Neuronal stem cell (in vitro differentiated cells): ENCODE results near the gene PPP3CA.

Experiments
- DNase-seq: peaks from one replicate; pipeline ENCODE4 v3.0.0-alpha.2; 2013; ENCODE audit warnings: low spot score
- H2AFZ ChIP-seq: one replicate; pipeline ENCODE4 v1.6.1; 2013; ENCODE audit warnings: mild to moderate bottlenecking, low read length, inconsistent platforms
- H2AK5ac ChIP-seq: 2 replicates; pipeline ENCODE4 v1.6.1; 2013; ENCODE audit warnings: low read depth, mild to moderate bottlenecking, inconsistent platforms, low read length, moderate library complexity, mixed read lengths
- H2BK120ac ChIP-seq: 2 replicates; pipeline ENCODE4 v1.6.1; 2013; ENCODE audit warnings: low read depth, mild to moderate bottlenecking, inconsistent platforms, low read length, moderate library complexity, mixed read lengths
- H2BK12ac ChIP-seq: one replicate; pipeline ENCODE4 v1.6.1; 2013; ENCODE audit warnings: low read length, inconsistent platforms
- H2BK15ac ChIP-seq: 2 replicates; pipeline ENCODE4 v1.6.1; 2013; ENCODE audit warnings: mild to moderate bottlenecking, low read length, inconsistent platforms, mixed read lengths
- H2BK5ac ChIP-seq: one replicate; pipeline ENCODE4 v1.6.1; 2013; ENCODE audit warnings: inconsistent platforms, mild to moderate bottlenecking, low read length, moderate library complexity
- H3K14ac ChIP-seq: one replicate; pipeline ENCODE4 v1.6.1; 2013; ENCODE audit warnings: low read length, inconsistent platforms
- H3K18ac ChIP-seq: 2 replicates; pipeline ENCODE4 v1.6.1; 2013; ENCODE audit warnings: low read length, inconsistent platforms
- H3K23ac ChIP-seq: 2 replicates; pipeline ENCODE4 v1.6.1; 2013; ENCODE audit warnings: low read depth, mild to moderate bottlenecking, mixed read lengths, low read length, inconsistent platforms; ENCODE audit not compliant: poor library complexity
- H3K27ac ChIP-seq: replicated peaks from 3 replicates; pipeline ENCODE4 v1.5.1; 2013; ENCODE audit warnings: low read length, inconsistent platforms
- H3K27me3 ChIP-seq, 3 experiments: 2 replicates each; pipeline ENCODE4 v1.6.1; 2013; ENCODE audit warnings: low read length in 3 of 3, mild to moderate bottlenecking in 2 of 3, inconsistent platforms in 1 of 3, low read depth in 1 of 3, mixed read lengths in 1 of 3, moderate library complexity in 1 of 3; ENCODE audit not compliant: control insufficient read depth in 3 of 3, insufficient read depth in 3 of 3
- H3K36me3 ChIP-seq, 2 donors: replicated peaks in 1 of 2; 2 replicates each; pipeline ENCODE4 v1.6.1; 2013; ENCODE audit warnings: low read length in 2 of 2; ENCODE audit not compliant: control insufficient read depth in 2 of 2, insufficient read depth in 2 of 2
- H3K4ac ChIP-seq: 2 replicates; pipeline ENCODE4 v1.6.1; 2013; ENCODE audit warnings: inconsistent platforms, mild to moderate bottlenecking, low read length, moderate library complexity
- H3K4me1 ChIP-seq, 2 donors: 1 replicate in 1 of 2; 2 replicates in 1 of 2; pipeline ENCODE4 v1.6.1; 2013; ENCODE audit warnings: low read length in 2 of 2, low read depth in 1 of 2; ENCODE audit not compliant: control insufficient read depth in 2 of 2, insufficient read depth in 1 of 2
- H3K4me2 ChIP-seq: one replicate; pipeline ENCODE4 v1.6.1; 2013; ENCODE audit warnings: mild to moderate bottlenecking, low read length, inconsistent platforms; ENCODE audit not compliant: insufficient read depth, poor library complexity, severe bottlenecking
- H3K4me3 ChIP-seq, 2 donors: 2 replicates each; pipeline ENCODE4 v1.5.1; 2013; ENCODE audit warnings: low read length in 2 of 2, mild to moderate bottlenecking in 2 of 2, inconsistent platforms in 1 of 2, moderate library complexity in 1 of 2
- H3K79me1 ChIP-seq: one replicate; pipeline ENCODE4 v1.6.1; 2013; ENCODE audit warnings: low read depth, mild to moderate bottlenecking, inconsistent platforms, low read length, moderate library complexity
- H3K9ac ChIP-seq: one replicate; pipeline ENCODE4 v1.6.1; 2013; ENCODE audit warnings: mild to moderate bottlenecking, low read depth, low read length, inconsistent platforms; ENCODE audit not compliant: poor library complexity
- H3K9me3 ChIP-seq, 2 donors: replicated peaks in 1 of 2; 2 replicates each; pipeline versions ENCODE3 to v1.6.1; 2013; ENCODE audit warnings: low read length in 2 of 2, mild to moderate bottlenecking in 2 of 2, inconsistent platforms in 1 of 2, low read depth in 1 of 2, mixed read lengths in 1 of 2, moderate library complexity in 1 of 2; ENCODE audit not compliant: control insufficient read depth in 2 of 2, insufficient read depth in 1 of 2
- H4K8ac ChIP-seq: one replicate; pipeline ENCODE4 v1.6.1; 2013; ENCODE audit warnings: low read depth, mild to moderate bottlenecking, inconsistent platforms, low read length, moderate library complexity
- H4K91ac ChIP-seq: one replicate; pipeline ENCODE4 v1.6.1; 2013; ENCODE audit warnings: low read length, low read depth, mild to moderate bottlenecking, inconsistent platforms; ENCODE audit not compliant: poor library complexity
- WGBS, 2 donors: extraction: QIAGEN DNeasy Blood & Tissue Kit; methylation state at CpG; one replicate each; pipeline ENCODE4 v1.1.7; 2013; ENCODE audit warnings: missing lambda C conversion rate in 2 of 2, mixed read lengths in 1 of 2; ENCODE audit not compliant: insufficient read length in 2 of 2, insufficient replicate concordance in 1 of 2; ENCODE audit errors: extremely low coverage in 2 of 2; 5-methylcytosine and 5-hydroxymethylcytosine counted together

PPP3CA gene

DNA sequence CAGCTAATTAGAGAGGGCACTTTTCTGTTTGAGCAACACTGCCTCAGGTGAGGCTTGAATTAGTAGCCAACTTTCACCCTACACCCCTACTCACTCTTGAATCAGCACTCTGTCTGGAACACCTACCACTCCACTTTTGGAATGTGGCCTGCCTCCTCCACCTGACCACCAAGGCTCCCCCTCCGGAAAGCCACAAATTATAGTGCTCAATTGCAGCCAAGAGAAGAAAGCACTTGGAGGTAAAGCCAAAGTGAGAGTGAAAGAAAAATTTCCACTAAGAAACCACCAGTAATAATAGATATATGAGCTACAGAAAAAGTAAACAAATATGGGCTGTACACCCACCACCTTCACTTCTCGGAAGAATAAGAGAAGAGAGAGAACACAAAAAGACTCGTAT lies 41.1 kb downstream of the PPP3CA start:
- Histone ChIP-seq H3K9ac (no peak overlapping the region), H3K27ac (no peak overlapping the region), H2AFZ (no peak overlapping the region), H3K18ac (no peak overlapping the region), H3K4me3 (no peak overlapping the region), H4K8ac (no peak overlapping the region), H3K36me3 (no peaks in the 10 kb centered on the region), H3K27me3 (no peaks in the 10 kb centered on the region), H4K91ac (no peak overlapping the region), H2BK120ac (no peak overlapping the region), H2AK5ac (no peak overlapping the region), H2BK15ac (no peak overlapping the region), H3K4ac (no peak overlapping the region), H3K23ac (no peak overlapping the region), H3K4me2 (no peak overlapping the region), H3K14ac (no peak overlapping the region), H3K9me3 (no peaks in the 10 kb centered on the region), H3K79me1 (no peaks in the 10 kb centered on the region), H3K4me1 (peaks cover 6 to 8% of the 10 kb centered on the region in 2 donors), H2BK5ac (no peak overlapping the region), H2BK12ac (no peak overlapping the region)
- no peak for DNase-seq
- WGBS, 2 donors = no CpG with 5 or more reads among the region's 3 CpGs

DNA sequence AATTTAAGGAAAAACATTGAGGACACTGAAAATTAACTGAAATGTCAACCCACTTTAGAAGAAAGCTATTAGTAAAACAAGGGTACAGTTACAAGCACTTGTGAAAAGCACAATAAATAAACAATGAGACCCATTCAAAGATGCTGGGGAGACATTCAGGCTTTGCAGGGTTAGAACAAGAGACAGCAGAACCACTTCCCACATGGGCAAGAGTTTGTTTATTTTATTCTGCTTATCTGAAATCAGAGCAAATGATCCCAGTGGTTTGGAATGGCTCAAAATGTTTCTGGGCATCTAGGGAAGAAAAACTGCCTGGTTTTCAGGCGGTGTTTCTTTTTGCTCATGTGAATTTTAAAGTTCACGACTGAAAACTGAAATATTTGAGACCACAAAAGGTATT lies 42.4 kb downstream of the PPP3CA start:
- no peaks in the 10 kb centered on the region for H3K36me3 ChIP-seq
- H3K9me3 ChIP-seq = no peaks in the 10 kb centered on the region
- no peak overlapping the region for H2BK5ac ChIP-seq
- no peak overlapping the region for H3K27ac ChIP-seq
- no peak overlapping the region for H2BK120ac ChIP-seq
- no peak overlapping the region for H4K91ac ChIP-seq
- H4K8ac ChIP-seq = no peak overlapping the region
- H2BK12ac ChIP-seq = no peak overlapping the region
- no peaks in the 10 kb centered on the region for H3K27me3 ChIP-seq
- H3K79me1 ChIP-seq = no peaks in the 10 kb centered on the region
- no peak overlapping the region for H2BK15ac ChIP-seq
- no peak overlapping the region for H2AK5ac ChIP-seq
- H3K4ac ChIP-seq = no peak overlapping the region
- peak overlapping the region; percentile 31 for H2AFZ ChIP-seq
- H3K18ac ChIP-seq = no peak overlapping the region
- H3K4me1 ChIP-seq = peaks cover 6 to 8% of the 10 kb centered on the region in 2 donors
- H3K9ac ChIP-seq = no peak overlapping the region
- no peak for DNase-seq
- H3K4me3 ChIP-seq = no peak overlapping the region
- WGBS, 2 donors = no CpG with 5 or more reads among the region's 2 CpGs
- H3K23ac ChIP-seq = no peak overlapping the region
- no peak overlapping the region for H3K4me2 ChIP-seq
- no peak overlapping the region for H3K14ac ChIP-seq

DNA sequence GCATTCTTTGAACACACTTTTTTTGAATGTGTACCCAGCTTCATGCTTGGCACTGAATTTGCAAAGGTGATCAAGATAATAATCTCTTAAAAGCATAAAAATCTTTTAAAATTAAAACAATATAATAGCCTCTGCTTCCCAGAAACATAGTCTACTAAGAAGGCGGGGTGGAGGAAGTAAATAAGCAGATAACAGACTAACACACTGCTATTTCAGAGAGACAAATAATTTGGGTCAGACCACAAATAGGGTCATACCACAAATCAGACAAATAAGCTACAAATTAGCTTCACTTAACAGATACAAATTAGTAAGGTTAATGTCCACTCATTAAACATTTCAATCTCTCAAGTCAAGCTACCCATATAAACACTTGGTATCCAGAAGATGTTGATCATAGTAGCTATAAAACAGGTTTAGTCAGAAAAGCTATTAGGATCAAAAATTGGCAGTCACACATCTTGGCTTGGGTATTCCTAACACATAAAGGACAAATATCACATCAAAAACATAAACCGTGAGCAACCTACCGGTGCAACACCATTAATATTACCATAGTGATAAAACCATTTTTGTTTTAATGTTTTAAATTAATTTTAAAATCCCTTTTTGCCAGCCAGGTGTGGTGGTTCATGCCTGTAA lies 47.3 kb downstream of the PPP3CA start:
- Histone ChIP-seq H4K8ac (no peak overlapping the region), H3K14ac (no peak overlapping the region), H3K27ac (no peak overlapping the region), H3K79me1 (peaks cover 1% of the 10 kb centered on the region), H2BK15ac (no peak overlapping the region), H3K9me3 (no peaks in the 10 kb centered on the region), H2AFZ (no peak overlapping the region), H3K4me3 (no peak overlapping the region), H2BK12ac (no peak overlapping the region), H2BK120ac (no peak overlapping the region), H2BK5ac (no peak overlapping the region), H3K23ac (no peak overlapping the region), H3K27me3 (no peaks in the 10 kb centered on the region), H4K91ac (no peak overlapping the region), H3K4me1 (peaks cover under 1 to 3% of the 10 kb centered on the region in 2 donors), H3K9ac (no peak overlapping the region), H3K4me2 (no peak overlapping the region), H3K36me3 (no peaks in the 10 kb centered on the region), H3K4ac (no peak overlapping the region), H3K18ac (no peak overlapping the region), H2AK5ac (no peak overlapping the region)
- no peak for DNase-seq
- WGBS, 2 donors = no CpG with 5 or more reads among the region's 3 CpGs

DNA sequence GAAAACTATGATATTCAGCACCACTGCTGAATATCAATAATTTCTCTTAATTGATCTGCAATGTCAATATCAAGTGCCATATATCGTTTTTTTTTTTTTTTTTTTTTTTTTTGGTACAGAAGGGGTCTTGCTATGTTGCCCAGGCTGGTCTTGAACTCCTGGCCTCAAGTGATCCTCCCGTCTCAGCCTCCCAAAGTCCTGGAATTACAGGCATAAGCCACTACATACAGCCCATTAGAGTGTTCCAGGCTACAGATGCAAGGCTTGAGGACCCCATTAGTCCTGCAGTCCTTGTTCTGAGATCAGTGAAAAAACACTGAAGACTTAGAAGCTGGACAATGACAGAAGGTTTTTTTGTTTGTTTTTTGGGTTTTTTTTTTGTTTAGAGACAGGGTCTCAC lies 48.3 kb downstream of the PPP3CA start:
- Histone ChIP-seq H4K91ac (no peak overlapping the region), H3K4me1 (no peaks in the 10 kb centered on the region), H3K79me1 (peaks cover 1% of the 10 kb centered on the region), H3K4me2 (no peak overlapping the region), H2AFZ (no peak overlapping the region), H3K18ac (no peak overlapping the region), H3K23ac (no peak overlapping the region), H3K4ac (no peak overlapping the region), H3K36me3 (no peaks in the 10 kb centered on the region), H3K14ac (no peak overlapping the region), H3K27me3 (no peaks in the 10 kb centered on the region), H4K8ac (no peak overlapping the region), H3K9me3 (no peaks in the 10 kb centered on the region), H2BK15ac (no peak overlapping the region), H2BK12ac (no peak overlapping the region), H3K9ac (no peak overlapping the region), H3K27ac (no peak overlapping the region), H2BK5ac (no peak overlapping the region), H2BK120ac (no peak overlapping the region), H2AK5ac (no peak overlapping the region), H3K4me3 (no peak overlapping the region)
- DNase-seq = no peak
- WGBS, 2 donors = no CpG with 5 or more reads among the region's 2 CpGs
